Measurements from ENCODE around the gene CHST5. TPM values are rescaled to one million over a fixed set of nuclear protein-coding genes. Genes with fewer than 3 reads are reported as not detected.

The CHST5 gene
- total and polyA plus RNA-seq, 9 of the 15 experiments (the other 6 are each of a cell fraction or from before 2014, with no cell fraction given) = 0.06 to 0.21 (median 0.14) TPM; not detected in 5

DNA sequence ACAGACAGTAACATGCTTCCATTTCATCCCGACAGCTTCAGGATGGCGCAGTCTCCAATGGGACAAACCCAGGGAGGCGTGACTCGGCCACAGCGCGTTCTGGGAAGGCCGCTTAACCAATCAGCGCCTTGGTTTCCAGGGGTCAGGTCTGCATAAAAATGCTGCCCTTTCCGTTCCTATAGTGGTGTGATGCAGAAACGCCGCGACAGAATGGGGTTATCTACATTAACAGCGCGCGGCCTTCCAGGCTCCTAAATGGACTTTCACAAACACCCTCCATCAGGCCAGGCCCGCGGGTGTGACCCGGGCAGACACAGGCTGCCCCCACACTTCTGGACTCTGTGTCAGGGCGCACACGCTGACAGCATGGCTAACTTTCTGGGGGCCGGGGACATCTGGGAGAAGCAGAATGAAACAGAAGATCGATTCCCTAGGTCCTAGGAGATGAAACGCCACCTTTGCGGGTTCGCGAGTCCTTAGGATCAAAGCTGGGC lies 19.4 kb upstream of the CHST5 start (continued):
- TF ChIP-seq, protein P1, sequence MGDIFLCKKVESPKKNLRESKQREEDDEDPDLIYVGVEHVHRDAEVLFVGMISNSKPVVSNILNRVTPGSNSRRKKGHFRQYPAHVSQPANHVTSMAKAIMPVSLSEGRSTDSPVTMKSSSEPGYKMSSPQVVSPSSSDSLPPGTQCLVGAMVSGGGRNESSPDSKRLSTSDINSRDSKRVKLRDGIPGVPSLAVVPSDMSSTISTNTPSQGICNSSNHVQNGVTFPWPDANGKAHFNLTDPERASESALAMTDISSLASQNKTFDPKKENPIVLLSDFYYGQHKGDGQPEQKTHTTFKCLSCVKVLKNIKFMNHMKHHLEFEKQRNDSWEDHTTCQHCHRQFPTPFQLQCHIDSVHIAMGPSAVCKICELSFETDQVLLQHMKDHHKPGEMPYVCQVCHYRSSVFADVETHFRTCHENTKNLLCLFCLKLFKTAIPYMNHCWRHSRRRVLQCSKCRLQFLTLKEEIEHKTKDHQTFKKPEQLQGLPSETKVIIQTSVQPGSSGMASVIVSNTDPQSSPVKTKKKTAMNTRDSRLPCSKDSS (IDR thresholded peaks at IDR 0.05; ENCODE audit: low read depth, partially characterized antibody) = no peak
- TF ChIP-seq, protein P2, sequence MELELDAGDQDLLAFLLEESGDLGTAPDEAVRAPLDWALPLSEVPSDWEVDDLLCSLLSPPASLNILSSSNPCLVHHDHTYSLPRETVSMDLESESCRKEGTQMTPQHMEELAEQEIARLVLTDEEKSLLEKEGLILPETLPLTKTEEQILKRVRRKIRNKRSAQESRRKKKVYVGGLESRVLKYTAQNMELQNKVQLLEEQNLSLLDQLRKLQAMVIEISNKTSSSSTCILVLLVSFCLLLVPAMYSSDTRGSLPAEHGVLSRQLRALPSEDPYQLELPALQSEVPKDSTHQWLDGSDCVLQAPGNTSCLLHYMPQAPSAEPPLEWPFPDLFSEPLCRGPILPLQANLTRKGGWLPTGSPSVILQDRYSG (tag; conservative IDR thresholded peaks at IDR 0.05; ENCODE audit: low read depth) = no peak
- no peak for TF ChIP-seq KAT8 (IDR thresholded peaks at IDR 0.05; ENCODE audit: low read depth)
- TF ChIP-seq TCF15 (CRISPR knock-in tag; IDR thresholded peaks at IDR 0.05) = no peak
- TF ChIP-seq EP400 (IDR thresholded peaks at IDR 0.05) = peak; percentile 71
- no peak for TF ChIP-seq FOSL1 (tag; conservative IDR thresholded peaks at IDR 0.05)
- peak; percentile 41; the same call in 1 of the 2 replicates for TF ChIP-seq PML (IDR thresholded peaks at IDR 0.05; ENCODE audit: low read length)
- TF ChIP-seq NCOA6 (IDR thresholded peaks at IDR 0.05) = no peak
- 0 out of 4 replicates have a peak, but pooled peaks of 1 of the 2 experiments have one; percentile 10 for TF ChIP-seq TEAD1 (CRISPR knock-in tag; IDR thresholded peaks at IDR 0.05)
- TF ChIP-seq ZBTB17 (CRISPR knock-in tag; IDR thresholded peaks at IDR 0.05) = no peak
- no peak for TF ChIP-seq TCFL5 (CRISPR knock-in tag; conservative IDR thresholded peaks at IDR 0.05)
- no peak for TF ChIP-seq CTCFL (IDR thresholded peaks at IDR 0.05; ENCODE audit: borderline replicate concordance, insufficient read depth, low read depth, low read length, poor library complexity, severe bottlenecking)
- no peak for TF ChIP-seq TBL1XR1 (IDR thresholded peaks at IDR 0.05; ENCODE audit: low read length in 2 of 2)
- TF ChIP-seq ZNF766 (CRISPR knock-in tag; conservative IDR thresholded peaks at IDR 0.05) = no peak
- TF ChIP-seq FOXK2 (conservative IDR thresholded peaks at IDR 0.05 in 1 of 2, IDR thresholded peaks at IDR 0.05 in 1 of 2; ENCODE audit: low read depth in 2 of 2) = peak; percentile 49 to 68; a peak in 3 of 4 replicates
- TF ChIP-seq SLC30A9 (CRISPR knock-in tag; IDR thresholded peaks at IDR 0.05) = no peak
- TF ChIP-seq, protein P3, sequence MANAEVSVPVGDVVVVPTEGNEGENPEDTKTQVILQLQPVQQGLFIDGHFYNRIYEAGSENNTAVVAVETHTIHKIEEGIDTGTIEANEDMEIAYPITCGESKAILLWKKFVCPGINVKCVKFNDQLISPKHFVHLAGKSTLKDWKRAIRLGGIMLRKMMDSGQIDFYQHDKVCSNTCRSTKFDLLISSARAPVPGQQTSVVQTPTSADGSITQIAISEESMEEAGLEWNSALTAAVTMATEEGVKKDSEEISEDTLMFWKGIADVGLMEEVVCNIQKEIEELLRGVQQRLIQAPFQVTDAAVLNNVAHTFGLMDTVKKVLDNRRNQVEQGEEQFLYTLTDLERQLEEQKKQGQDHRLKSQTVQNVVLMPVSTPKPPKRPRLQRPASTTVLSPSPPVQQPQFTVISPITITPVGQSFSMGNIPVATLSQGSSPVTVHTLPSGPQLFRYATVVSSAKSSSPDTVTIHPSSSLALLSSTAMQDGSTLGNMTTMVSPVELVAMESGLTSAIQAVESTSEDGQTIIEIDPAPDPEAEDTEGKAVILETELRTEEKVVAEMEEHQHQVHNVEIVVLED (CRISPR knock-in tag; IDR thresholded peaks at IDR 0.05) = no peak
- no peak for TF ChIP-seq ZKSCAN1 (IDR thresholded peaks at IDR 0.05; ENCODE audit: low read depth, low read length)
- no peak for TF ChIP-seq KLF1 (tag; IDR thresholded peaks at IDR 0.05)
- TF ChIP-seq ZNF778 (CRISPR knock-in tag; IDR thresholded peaks at IDR 0.05) = no peak
- TF ChIP-seq SIN3A (IDR thresholded peaks at IDR 0.05; ENCODE audit: borderline replicate concordance in 2 of 2, control insufficient read depth in 1 of 2, low read depth in 2 of 2, low read length in 2 of 2) = peak in 1 of 2 experiments; percentile 64; a peak in 1 of 4 replicates
- no peak for TF ChIP-seq TGIF2 (CRISPR knock-in tag; IDR thresholded peaks at IDR 0.05)

All from K562 (cell line).